GM19351 (cell line): Measurements from ENCODE around the gene TNNT2.

Source experiments
- ATAC-seq: cut with Tn5 transposase; IDR thresholded peaks from one replicate; pipeline ENCODE4 v1.9.1; 2021; ENCODE audit warnings: mild to moderate bottlenecking, moderate library complexity; ENCODE audit not compliant: unreplicated experiment

The TNNT2 gene

GRCh38 chr1:201335901-201336300 lies 41.6 kb downstream of the TNNT2 start:
- no peak for ATAC-seq

- no peak for ATAC-seq
Measured at GRCh38 chr1:201335174-201335870, 42.2 kb downstream of the TNNT2 start.

- no peak for ATAC-seq
Measured at GRCh38 chr1:201334325-201335173, 42.9 kb downstream of the TNNT2 start.

- ATAC-seq = no peak
Measured at GRCh38 chr1:201332616-201333335, 44.7 kb downstream of the TNNT2 start.

GRCh38 chr1:201332021-201332420 lies 45.5 kb downstream of the TNNT2 start:
- no peak for ATAC-seq

GRCh38 chr1:201331166-201331565 lies 46.3 kb downstream of the TNNT2 start:
- no peak for ATAC-seq

GRCh38 chr1:201330541-201330940 lies 46.9 kb downstream of the TNNT2 start:
- no peak for ATAC-seq

- ATAC-seq = no peak
Measured at GRCh38 chr1:201329801-201330200, 47.7 kb downstream of the TNNT2 start.

- ATAC-seq = no peak
Measured at GRCh38 chr1:201329286-201329685, 48.2 kb downstream of the TNNT2 start.

GRCh38 chr1:201328576-201328975 lies 48.9 kb downstream of the TNNT2 start:
- no peak for ATAC-seq

- ATAC-seq = no peak
Measured at GRCh38 chr1:201327687-201328240, 49.7 kb downstream of the TNNT2 start.

GRCh38 chr1:201326710-201327109 lies 50.8 kb downstream of the TNNT2 start:
- no peak for ATAC-seq

GRCh38 chr1:201325678-201326060 lies 51.8 kb downstream of the TNNT2 start:
- no peak for ATAC-seq

- no peak for ATAC-seq
Measured at GRCh38 chr1:201324821-201325677, 52.4 kb downstream of the TNNT2 start.

GRCh38 chr1:201324306-201324705 lies 53.2 kb downstream of the TNNT2 start:
- no peak for ATAC-seq

GRCh38 chr1:201322653-201323510 lies 54.6 kb downstream of the TNNT2 start:
- ATAC-seq = no peak

- no peak for ATAC-seq
Measured at GRCh38 chr1:201321826-201322390, 55.6 kb downstream of the TNNT2 start.

- no peak for ATAC-seq
Measured at GRCh38 chr1:201320168-201320788, 57.2 kb downstream of the TNNT2 start.

- no peak for ATAC-seq
Measured at GRCh38 chr1:201319631-201320030, 57.8 kb downstream of the TNNT2 start.
